HepG2 (cell line): Measurements from ENCODE around the gene COLQ. TPM values are rescaled to one million over a fixed set of nuclear protein-coding genes. Genes with fewer than 3 reads are reported as not detected.
A peak's percentile ranks its signal among the peaks of the same experiment; 100 is the strongest.

Source experiments
- ATAC-seq: fragments of 200-7000 bp; cut with Tn5 transposase; 3 replicates; pipeline ENCODE4 v1.9.1; 2020; ENCODE audit warnings: mild to moderate bottlenecking, moderate library complexity
- BruUV-seq: library from RNA; stranded (reverse); fragments of 400-500 nt; replicated peaks from 2 replicates; lab custom pipeline; 2021; lab: Mats Ljungman, UMichigan
- CTCF ChIA-PET: fragments of 300-600 bp; formaldehyde crosslinking; extraction: SDS; loops from one replicate; lab custom pipeline; 2021; ENCODE audit warnings: low total read pairs, inconsistent platforms, low intra/inter-chr PET ratio; lab: Yijun Ruan, JAX
- POLR2A ChIA-PET: fragments of 350-600 bp; sonication (Branson Sonifier 250); formaldehyde crosslinking; loops from one replicate; lab custom pipeline; 2020; ENCODE audit warnings: antibody characterized with exemption, inconsistent platforms; lab: Yijun Ruan, JAX
- DNase-seq: peaks from one replicate; pipeline ENCODE4 v3.0.0-alpha.2; 2015; ENCODE audit warnings: low spot score
- FAIRE-seq: peaks from 3 replicates; lab custom pipeline; 2011; peaks lifted over from hg19 to GRCh38; lab: Jason Lieb, UNC
- H2AFZ ChIP-seq: one replicate; pipeline ENCODE4 v1.6.1; 2011; ENCODE audit warnings: low read length, inconsistent platforms
- H3K27ac ChIP-seq: fragments of 300-600 bp; 3 replicates; pipeline ENCODE4 v1.8.0; 2011; ENCODE audit warnings: mixed run types, mild to moderate bottlenecking, mixed read lengths, low read length, inconsistent platforms; ENCODE audit not compliant: insufficient read depth; ENCODE audit errors: extremely low read length
- H3K27me3 ChIP-seq, 2 experiments: fragments of 200-600 bp in 1 of 2; 2 replicates in 1 of 2; 3 replicates in 1 of 2; pipeline versions ENCODE4 v1.6.0 to v1.8.0; 2011; ENCODE audit warnings: low read length in 2 of 2, mild to moderate bottlenecking in 2 of 2, moderate library complexity in 2 of 2, inconsistent platforms in 1 of 2; ENCODE audit not compliant: insufficient read depth in 2 of 2, control insufficient read depth in 1 of 2
- H3K36me3 ChIP-seq, 2 experiments: fragments of 200-600 bp in 1 of 2; replicated peaks in 1 of 2; 2 replicates in 1 of 2; 3 replicates in 1 of 2; pipeline versions ENCODE4 v1.5.1 to v1.8.0; 2011; ENCODE audit warnings: low read length in 2 of 2, inconsistent platforms in 1 of 2; ENCODE audit not compliant: insufficient read depth in 2 of 2, control insufficient read depth in 1 of 2
- H3K4me1 ChIP-seq: 2 replicates; pipeline ENCODE4 v1.5.1; 2012; ENCODE audit warnings: low read length, inconsistent platforms; ENCODE audit not compliant: insufficient read depth
- H3K4me2 ChIP-seq: 2 replicates; pipeline ENCODE4 v1.6.0; 2011; ENCODE audit warnings: low read depth, low read length, inconsistent platforms
- H3K4me3 ChIP-seq, 3 experiments: fragments of 200-600 bp in 1 of 3; sonication (generic), shearing (Covaris generic) in 1 of 3; replicated peaks in 1 of 3; 2 replicates each; pipeline ENCODE4 v1.5.1; 2011 to 2016; ENCODE audit warnings: low read length in 3 of 3, inconsistent platforms in 2 of 3, low read depth in 2 of 3, mild to moderate bottlenecking in 2 of 3, control low read depth in 1 of 3, mixed read lengths in 1 of 3; ENCODE audit not compliant: insufficient read depth in 1 of 3
- H3K79me2 ChIP-seq: one replicate; pipeline ENCODE4 v1.6.1; 2011; ENCODE audit warnings: low read length, inconsistent platforms; ENCODE audit not compliant: insufficient read depth
- H3K9ac ChIP-seq: 2 replicates; pipeline ENCODE4 v1.6.0; 2011; ENCODE audit warnings: mild to moderate bottlenecking, low read depth, low read length, inconsistent platforms; ENCODE audit not compliant: insufficient read depth
- H3K9me3 ChIP-seq: 2 replicates; pipeline ENCODE4 v1.5.1; 2012; ENCODE audit warnings: mild to moderate bottlenecking, low read length
- H4K20me1 ChIP-seq: 2 replicates; pipeline ENCODE4 v1.6.0; 2011; ENCODE audit warnings: inconsistent platforms, mild to moderate bottlenecking, low read length, moderate library complexity; ENCODE audit not compliant: insufficient read depth
- ATAD3A ChIP-seq: sonication (generic); formaldehyde crosslinking; IDR thresholded peaks from 2 replicates; pipeline ENCODE4 v1.4.0; 2020; ENCODE audit warnings: missing genetic modification reagents
- MNT ChIP-seq: fragments of 450-650 bp; IDR thresholded peaks from 2 replicates; pipeline ENCODE4 v1.6.1; 2016
- MTA3 ChIP-seq: sonication (generic); formaldehyde crosslinking; IDR thresholded peaks from 2 replicates; pipeline ENCODE4 v1.4.0; 2020; ENCODE audit warnings: missing genetic modification reagents
- ZNF546 ChIP-seq: sonication (generic); formaldehyde crosslinking; conservative IDR thresholded peaks from 2 replicates; pipeline ENCODE4 v1.8.1; 2023; ENCODE audit warnings: mild to moderate bottlenecking, missing genetic modification reagents
- WGBS: methylation state at CpG from one replicate; pipeline ENCODE4 v1.1.6; 2017; ENCODE audit warnings: low lambda C conversion rate; 5-methylcytosine and 5-hydroxymethylcytosine counted together
- in situ Hi-C: cut with HindIII; loops from 2 replicates; pipeline ENCODE4 v1.10.0; 2017; ENCODE audit warnings: low pct_unique_long_range_greater_than_20kb; ENCODE audit not compliant: extremely low pct_ligation_motif_present
- intact Hi-C: fragments of 100-400 bp; cut with micrococcal nuclease; formaldehyde crosslinking; loops from one replicate; pipeline ENCODE4 v1.10.0; 2022; ENCODE audit not compliant: unreplicated experiment
- polyA plus RNA-seq, 8 experiments: library from polyadenylated mRNA; depleted of rRNA in 3 of 8; stranded (reverse) in 7 of 8; unstranded in 1 of 8; fragments of >200 nt; fragmentation: Illumina TruSeq in 4 of 8; extraction: Trizol in 4 of 8; gene quantifications; 2 replicates each; pipeline versions ENCODE4 v1.2.1 to v1.2.3, GENCODE V29; 2011 to 2016; ENCODE audit warnings: low read depth in 4 of 8, missing spikeins in 1 of 8, mixed read lengths in 1 of 8; ENCODE audit not compliant: insufficient read depth in 1 of 8
- total RNA-seq, 5 experiments: library from RNA; depleted of rRNA; stranded (reverse); fragments of >200 nt; fragmentation: Illumina TruSeq; extraction: Trizol; gene quantifications; 2 replicates each; pipeline ENCODE4 v1.2.3, GENCODE V29; 2016; ENCODE audit warnings: low read depth in 1 of 5

Gene COLQ
- total and polyA plus RNA-seq, 2 of the 13 experiments (the other 11 are each of a cell fraction or from before 2014, with no cell fraction given): 0.31 to 0.46 TPM

- intact Hi-C loops: no loop called here
Observed at GRCh38 chr3:15453501-15453900, 68.0 kb downstream of the COLQ start.

DNA sequence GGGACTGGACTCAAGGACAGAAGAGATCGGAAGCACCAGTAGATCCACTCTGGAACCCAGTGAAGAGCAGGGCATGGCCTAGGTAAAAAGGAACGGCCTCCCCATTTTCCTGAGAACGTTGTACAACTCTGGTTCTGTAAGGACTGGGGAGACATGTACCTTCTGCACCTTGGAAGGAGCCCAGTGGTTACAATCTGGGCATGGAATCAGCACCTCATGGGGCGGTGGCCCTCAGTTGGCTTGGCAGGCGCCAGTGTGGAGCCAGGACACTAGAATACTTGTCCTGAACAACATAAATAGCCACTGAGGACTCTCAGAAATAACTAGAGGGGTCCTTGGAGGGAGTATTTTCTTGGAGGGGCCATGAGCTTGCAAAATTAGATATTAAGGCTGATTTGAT, 68.5 kb downstream of the COLQ start:
- intact Hi-C loops: no loop called here
- CTCF ChIA-PET: no interaction called here
- TF ChIP-seq MTA3 (CRISPR knock-in tag): no peak
- TF ChIP-seq ZNF546: no peak
- no peak overlapping the region for H3K4me3 ChIP-seq
- H3K9me3 ChIP-seq: no peaks in the 10 kb centered on the region
- no peaks in the 10 kb centered on the region for H3K36me3 ChIP-seq
- 61% methylated on average over 5 of the region's 5 CpGs for WGBS
- H3K9ac ChIP-seq: no peak overlapping the region
- no peaks in the 10 kb centered on the region for H3K27me3 ChIP-seq
- in situ Hi-C loops: no loop called here
- H3K79me2 ChIP-seq: no peaks in the 10 kb centered on the region
- H3K4me2 ChIP-seq: no peak overlapping the region
- POLR2A ChIA-PET: no interaction called here
- peaks cover 1% of the 10 kb centered on the region for H3K4me1 ChIP-seq
- DNase-seq: no peak
- no TSS peak for BruUV-seq
- H2AFZ ChIP-seq: no peak overlapping the region
- FAIRE-seq: no peak
- H3K27ac ChIP-seq: no peak overlapping the region
- H4K20me1 ChIP-seq: no peaks in the 10 kb centered on the region
- ATAC-seq: no peak

More at GRCh38 chr3:15453501-15453900, 68.0 kb downstream of the COLQ start:
- FAIRE-seq: no peak
- BruUV-seq: no TSS peak
- Histone ChIP-seq H3K27ac (no peak overlapping the region), H3K9ac (no peak overlapping the region)
- in situ Hi-C loops: no loop called here
- no peak for DNase-seq
- CTCF ChIA-PET: no interaction called here
- TF ChIP-seq ATAD3A (CRISPR knock-in tag): no peak
- TF ChIP-seq MNT: peak; percentile 58
- TF ChIP-seq, all 625 proteins: peak for 1
- H3K4me3 ChIP-seq: no peak overlapping the region
- no peaks in the 10 kb centered on the region for H3K79me2 ChIP-seq
- 51% methylated on average over 8 of the region's 8 CpGs for WGBS
- H3K36me3 ChIP-seq: no peaks in the 10 kb centered on the region
- H3K9me3 ChIP-seq: no peaks in the 10 kb centered on the region
- H2AFZ ChIP-seq: no peak overlapping the region
- no peaks in the 10 kb centered on the region for H4K20me1 ChIP-seq
- no peaks in the 10 kb centered on the region for H3K27me3 ChIP-seq
- POLR2A ChIA-PET: no interaction called here
- H3K4me1 ChIP-seq: peaks cover 7% of the 10 kb centered on the region
- no peak for ATAC-seq
- no peak overlapping the region for H3K4me2 ChIP-seq
